GM19025 (cell line): ENCODE data around the gene UVRAG.
"Not testable (repeated sequence)": the region's sequence is repeated elsewhere in the genome, so short reads cannot be mapped to it uniquely, and the experiment has no call there.

Experiments used
- ATAC-seq: cut with Tn5 transposase; IDR thresholded peaks from one replicate; pipeline ENCODE4 v1.9.1; 2021; ENCODE audit warnings: mild to moderate bottlenecking, low read depth, moderate library complexity; ENCODE audit not compliant: unreplicated experiment

Gene UVRAG

DNA sequence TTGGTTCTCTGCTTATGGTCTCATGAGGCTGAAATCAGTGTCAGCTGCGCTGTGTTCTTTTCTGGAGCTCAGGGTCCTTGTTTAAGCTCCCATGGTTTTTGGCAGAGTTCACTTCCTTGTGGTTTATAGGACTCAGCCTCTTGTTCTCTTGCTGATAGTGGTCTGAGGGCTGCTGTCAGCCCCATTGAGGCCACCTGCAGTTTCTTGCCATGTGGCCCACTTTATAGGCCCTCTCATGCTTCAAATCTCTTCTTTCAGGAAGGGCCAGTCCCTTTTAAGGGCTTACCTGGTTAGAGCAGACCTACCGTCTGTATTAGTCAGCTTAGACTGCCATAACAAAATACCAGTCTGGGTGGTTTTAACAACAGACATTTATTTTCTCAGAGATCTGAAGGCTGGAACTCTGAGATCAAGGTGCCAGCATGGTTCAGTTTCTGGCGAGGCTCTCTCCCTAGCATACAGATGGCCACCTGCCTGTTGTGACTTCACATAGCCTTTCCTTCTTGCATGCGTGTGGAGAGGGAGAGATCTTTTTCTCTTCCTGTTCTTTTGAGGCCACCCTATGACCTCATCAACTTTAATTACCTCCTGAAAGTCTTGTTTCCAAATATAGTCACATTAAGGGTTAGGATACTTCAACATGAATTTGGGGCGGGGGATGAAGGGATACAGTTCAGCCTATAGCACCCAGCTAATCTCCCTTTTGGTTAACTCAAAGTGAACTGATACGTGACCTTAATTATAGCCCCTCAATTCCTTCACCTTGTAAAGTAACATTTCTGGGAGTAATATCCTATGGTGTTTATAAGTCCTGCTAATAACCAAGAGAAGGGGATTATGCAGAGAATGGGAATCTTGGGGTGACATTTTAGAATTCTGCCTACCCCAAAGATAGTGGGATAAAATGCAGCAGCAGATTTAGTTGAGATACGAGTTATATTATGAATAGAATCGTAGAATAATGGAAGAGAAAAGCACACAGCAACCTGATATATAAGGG lies 131.8 kb downstream of the UVRAG start:
- no peak for ATAC-seq

DNA sequence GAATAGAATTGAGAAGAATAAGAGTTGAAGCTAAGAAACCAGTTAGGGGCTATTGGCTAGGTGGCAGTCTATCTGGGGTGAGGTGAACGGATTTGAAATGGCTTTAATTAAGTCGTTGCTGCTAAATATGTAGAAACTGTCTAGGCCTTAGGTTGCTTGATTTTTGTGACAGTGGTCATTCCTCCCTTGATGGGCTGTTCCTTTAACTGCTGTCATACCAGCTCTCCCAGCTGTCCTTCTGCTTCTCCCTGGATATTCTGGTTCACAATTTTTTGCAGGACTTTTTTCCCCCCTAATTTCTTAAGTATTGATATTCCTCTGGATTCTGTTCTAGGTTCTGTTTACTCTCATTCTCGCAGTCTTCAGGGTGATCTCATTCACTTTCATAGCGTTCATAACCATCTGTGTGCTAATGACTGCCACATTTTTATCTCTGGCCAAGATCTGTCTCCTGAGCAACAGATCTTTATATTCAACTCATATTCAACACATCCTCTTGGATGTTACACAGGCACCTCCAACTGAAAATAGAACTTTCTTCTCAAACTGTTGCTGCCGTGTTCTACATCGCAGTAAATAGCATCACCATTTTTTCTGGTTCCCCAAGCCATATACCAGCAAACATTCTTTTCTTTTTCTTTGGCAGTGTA lies 134.1 kb downstream of the UVRAG start:
- no peak for ATAC-seq

DNA sequence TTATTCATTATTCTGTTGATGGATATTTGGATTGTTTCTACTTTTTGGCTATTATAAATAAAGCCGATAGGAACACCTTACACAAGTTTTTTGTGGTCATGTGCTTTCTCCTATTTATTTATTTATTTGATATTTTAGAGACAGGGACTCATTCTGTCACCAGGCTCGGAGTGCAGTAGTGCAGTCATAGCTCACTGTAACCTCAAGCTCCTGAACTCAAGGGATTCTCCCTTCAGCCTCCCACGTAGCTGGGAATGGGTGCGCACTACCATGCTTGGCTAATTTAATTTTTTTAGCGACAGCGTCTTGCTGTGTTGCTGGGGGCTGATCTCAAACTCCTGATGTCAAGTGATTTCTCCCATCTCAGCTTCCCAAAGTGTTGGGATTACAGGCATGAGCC lies 135.1 kb downstream of the UVRAG start:
- no peak for ATAC-seq

DNA sequence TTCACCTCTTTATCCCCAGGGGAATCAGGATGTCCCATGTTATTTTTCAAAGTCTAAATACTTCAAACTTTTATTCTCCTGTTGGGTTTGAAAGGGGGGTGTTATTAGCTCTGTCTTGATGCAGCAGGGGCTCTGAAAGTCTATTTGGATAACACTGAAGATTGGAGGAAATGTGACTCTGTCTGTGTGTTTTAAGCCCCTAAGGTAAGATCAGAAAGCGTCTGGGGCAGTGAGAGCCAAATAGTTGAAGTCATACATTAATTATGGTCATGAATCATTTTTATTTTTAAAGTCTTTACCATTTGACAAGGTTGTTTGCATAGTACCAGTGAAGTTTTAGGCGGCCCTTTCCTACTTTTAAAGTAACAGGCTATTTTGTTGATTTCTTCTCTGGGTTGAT lies 139.0 kb downstream of the UVRAG start:
- no peak for ATAC-seq

DNA sequence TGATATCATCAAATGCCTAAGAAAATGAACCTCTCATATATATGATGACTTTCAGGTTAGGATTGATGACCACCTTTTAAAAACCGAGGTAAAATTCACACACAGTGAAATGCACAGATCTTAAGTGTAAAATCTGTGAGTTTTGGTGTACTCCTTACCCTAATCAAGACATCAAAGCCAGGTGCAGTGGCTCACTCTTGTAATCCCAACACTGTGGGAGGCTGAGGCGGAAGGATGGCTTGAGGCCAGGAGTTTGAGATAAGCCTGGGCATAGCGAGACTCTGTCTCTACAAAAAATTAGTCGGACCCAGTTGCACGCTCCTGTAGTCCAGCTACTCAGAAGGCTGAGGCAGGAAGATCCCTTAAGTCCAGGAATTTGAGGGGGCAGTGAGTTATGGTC lies 140.4 kb downstream of the UVRAG start:
- no peak for ATAC-seq

DNA sequence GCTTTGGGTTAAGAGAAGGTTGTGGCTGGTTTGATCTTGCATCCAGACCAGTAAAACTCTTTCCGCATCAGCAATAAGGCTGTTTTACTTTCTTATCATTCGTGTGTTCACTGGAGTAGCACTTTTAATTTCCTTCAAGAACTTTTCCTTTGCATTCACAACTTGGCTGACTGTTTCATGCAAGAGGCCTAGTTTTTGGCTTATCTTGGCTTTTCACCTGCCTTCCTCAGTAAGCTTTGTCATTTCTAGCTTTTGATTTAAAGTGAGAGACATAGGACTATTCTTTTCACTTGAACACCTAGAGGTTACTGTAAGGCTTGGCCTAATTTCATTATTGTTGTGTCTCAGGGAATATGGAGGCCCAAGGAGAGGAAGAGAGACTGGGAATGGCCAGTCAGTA lies 144.5 kb downstream of the UVRAG start:
- no peak for ATAC-seq

DNA sequence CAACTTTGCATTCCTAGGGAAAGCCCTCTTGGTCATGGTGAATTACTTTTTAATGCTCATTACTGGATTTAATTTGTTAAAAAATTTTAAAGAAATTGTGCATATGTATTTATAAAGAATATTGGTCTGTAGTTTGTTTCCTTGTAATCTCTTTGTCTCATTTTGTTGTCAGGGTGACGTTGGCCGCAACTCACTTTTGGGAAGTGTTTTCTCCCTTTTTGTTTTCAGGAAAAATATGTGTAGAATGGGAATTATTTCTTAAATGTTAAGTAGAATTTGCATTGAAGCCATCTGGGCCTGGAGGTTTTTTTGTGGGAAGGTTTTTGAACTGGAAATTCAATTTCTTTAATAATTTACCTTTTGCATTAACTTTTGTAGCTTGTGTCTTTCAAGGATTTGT lies 149.1 kb downstream of the UVRAG start:
- no peak for ATAC-seq

DNA sequence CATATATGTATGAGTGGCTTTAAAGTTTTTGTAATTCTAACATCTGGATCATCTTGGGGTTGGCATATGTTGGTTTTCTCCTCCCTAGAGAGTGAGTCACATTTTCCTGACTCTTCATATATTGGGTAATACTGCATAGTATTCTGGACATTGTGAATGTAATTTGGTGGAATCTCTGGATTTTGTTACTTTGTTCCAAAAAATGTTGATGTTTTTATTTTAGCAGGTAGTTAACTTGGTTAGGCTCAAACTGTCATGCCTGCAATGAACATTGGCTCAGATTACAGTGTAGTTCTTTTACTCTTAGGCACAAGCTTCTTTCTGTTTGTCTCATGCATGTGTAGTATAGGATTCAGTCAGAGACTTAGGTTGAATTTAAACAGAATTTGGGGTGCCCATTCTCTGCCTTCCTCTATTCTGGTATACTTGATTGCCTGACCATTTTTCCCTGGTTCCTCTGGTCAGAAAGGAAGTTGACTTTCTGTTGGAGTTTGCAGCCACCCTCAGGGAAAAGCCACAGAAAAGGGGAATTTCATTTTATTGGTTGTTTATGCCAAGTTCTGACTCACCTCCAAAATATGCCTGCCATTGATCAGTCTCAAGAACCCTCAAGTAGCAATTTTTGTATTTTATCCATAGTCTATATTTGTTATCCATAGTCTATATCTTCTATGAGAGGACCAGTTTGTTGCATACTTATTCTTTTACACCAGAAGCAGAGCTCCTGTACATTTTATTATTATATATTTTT lies 151.7 kb downstream of the UVRAG start:
- no peak for ATAC-seq

DNA sequence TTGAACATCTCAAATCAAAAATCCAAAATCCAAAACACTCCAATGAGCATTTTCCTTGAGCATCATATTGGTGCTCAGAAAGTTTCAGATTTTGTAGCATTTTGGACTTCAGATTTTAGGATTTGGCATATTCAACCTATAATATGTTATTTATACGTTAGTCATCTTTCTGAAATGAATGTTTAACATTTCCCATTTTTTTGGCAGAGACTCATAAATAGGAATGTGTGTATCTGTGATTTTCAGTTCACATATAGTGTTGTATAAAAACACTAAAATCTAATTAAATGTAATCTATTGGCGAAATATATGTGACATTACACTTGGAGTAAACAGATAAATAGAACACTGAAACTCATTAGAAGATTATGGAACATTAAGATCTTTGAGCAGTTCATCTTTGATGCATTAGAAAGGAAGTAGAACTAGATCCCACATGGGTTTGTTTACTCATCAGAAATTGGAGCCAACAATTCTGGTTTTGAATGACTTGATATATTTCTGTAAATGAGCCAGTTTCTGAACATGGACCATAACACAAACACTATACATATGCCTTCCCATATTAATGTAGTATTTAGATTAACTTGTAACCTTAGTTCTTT lies 153.1 kb downstream of the UVRAG start:
- ATAC-seq: no peak

DNA sequence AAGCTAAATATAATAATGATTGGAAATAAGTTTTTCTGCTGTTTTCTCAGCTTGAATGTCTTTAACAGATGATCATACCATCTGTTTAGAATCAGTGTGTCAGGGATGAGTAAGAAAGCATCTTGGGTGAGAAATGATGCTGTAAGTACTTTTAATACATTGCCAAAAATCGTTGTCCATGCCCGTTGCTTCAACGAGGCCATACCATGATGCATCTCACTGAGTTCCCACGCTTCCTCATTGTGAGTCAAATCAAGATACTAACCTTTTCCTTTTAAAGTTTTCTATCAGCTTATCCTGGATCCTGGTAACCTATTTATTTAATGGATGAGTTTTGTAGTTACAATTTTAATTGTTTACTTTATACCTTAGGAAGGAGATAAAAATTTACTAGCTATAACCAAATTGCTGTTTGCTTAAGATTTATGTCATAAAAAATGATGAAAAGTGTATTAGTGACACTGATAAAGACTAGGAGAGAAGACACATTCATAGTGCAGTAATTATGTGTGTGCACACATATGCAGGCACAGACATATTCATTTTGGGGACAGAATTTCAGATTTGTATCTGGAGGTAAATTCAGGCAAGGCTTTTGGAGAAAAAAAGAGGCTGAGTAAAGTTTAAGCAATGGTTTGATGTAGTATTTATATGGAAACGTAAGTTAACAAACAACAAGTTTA lies 154.8 kb downstream of the UVRAG start:
- no peak for ATAC-seq

DNA sequence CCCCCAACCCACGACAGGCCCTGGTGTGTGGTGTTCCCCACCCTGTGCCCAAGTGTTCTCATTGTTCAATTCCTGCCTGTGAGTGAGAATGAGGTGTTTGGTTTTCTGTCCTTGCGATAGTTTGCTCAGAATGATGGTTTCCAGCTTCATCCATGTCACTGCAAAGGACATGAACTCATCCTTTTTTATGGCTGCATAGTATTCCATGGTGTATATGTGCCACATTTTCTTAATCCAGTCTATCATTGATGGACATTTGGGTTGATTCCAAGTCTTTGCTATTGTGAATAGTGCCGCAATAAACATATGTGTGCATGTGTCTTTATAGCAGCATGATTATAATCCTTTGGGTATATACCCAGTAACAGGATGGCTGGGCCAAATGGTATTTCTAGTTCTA lies 158.7 kb downstream of the UVRAG start:
- not testable (repeated sequence) for ATAC-seq

DNA sequence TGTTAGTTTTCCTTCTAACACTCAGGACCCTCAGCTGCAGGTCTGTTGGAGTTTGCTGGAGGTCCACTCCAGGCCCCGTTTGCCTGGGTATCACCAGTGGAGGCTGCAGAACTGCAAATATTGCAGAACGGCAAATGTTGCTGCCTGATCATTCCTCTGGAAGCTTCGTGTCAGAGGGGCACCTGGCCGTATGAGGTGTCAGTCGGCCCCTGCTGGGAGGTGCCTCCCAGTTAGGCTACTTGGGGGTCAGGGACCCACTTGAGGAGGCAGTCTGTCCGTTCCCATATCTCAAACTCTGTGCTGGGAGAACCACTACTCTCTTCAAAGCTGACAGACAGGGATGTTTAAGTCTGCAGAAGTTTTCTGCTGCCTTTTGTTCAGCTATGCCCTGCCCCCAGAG lies 164.1 kb downstream of the UVRAG start:
- ATAC-seq: not testable (repeated sequence)

DNA sequence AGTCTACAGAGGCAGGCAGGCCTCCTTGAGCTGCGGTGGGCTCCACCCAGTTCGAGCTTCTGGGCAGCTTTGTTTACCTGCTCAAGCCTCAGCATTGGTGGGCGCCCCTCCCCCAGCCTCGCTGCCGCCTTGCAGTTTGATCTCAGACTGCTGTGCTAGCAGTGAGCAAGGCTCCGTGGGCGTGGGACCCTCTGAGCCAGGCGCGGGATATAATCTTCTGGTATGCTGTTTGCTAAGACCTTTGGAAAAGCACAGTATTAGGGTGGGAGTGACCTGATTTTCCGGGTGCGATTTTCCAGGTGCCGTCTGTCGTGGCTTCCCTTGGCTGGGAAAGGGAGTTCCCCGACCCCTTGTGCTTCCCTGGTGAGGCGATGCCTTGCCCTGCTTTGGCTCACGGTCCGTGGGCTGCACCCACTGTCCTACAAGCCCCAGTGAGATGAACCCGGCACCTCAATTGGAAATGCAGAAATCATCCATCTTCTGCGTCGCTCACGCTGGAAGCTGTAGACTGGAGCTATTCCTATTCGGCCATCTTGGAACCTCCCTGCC lies 164.5 kb downstream of the UVRAG start:
- ATAC-seq: not testable (repeated sequence)

DNA sequence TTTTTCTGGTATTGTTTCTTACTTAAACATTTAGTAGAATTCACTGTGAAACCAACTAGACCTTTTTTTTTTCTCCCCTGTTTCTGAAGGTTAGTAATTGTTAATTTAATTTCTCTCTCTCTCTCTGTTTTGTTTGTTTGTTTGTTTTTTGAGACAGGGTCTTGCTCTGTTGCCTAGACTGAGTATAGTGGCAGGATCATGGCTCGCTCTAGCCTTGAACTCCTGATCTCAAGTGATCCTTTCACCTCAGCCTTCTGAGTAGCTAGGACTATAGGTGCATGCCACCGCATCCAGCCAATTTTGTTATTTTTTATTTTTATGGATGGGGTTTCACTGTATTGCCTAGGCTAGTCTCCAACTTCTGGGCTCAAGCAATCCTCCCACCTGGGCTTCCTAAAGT lies 165.0 kb downstream of the UVRAG start:
- no peak for ATAC-seq

DNA sequence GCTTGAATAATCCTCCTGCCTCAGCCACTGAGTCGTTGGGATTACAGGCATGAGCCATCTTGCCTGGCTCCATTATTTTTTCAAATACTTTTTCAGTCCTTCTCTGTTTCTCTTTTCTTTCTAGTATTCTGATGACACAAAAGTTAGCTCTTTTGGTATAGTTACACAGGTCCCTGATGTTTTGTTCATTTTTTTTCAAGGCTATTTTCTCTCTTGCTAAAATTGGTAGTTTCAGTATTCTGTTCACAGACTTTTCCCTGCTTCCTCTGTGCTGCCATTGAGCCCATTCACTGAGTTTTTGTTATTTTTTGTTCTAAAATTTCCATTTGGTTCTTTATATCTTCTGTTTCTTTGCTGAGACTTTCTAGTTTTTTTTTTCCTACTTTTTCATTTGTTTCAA lies 166.5 kb downstream of the UVRAG start:
- no peak for ATAC-seq

DNA sequence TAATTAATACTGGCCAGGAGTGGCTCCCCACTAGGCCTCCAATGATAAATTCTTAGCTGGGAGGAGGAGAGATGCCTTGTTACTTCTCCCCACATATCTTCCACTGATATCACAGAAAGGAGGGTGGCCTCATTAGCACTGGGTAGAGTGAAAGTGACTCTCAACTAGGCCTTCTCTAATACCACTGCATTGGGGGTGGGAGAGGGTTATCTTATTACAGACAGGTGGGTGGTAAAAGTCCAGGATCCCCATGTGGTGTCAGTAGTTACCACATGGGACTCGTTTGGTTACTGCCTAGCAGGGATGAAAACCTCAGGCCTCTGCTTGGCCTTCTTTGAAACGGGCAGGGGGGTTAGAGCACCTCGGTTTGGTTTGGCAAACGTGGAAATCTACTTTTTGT lies 167.3 kb downstream of the UVRAG start:
- no peak for ATAC-seq

DNA sequence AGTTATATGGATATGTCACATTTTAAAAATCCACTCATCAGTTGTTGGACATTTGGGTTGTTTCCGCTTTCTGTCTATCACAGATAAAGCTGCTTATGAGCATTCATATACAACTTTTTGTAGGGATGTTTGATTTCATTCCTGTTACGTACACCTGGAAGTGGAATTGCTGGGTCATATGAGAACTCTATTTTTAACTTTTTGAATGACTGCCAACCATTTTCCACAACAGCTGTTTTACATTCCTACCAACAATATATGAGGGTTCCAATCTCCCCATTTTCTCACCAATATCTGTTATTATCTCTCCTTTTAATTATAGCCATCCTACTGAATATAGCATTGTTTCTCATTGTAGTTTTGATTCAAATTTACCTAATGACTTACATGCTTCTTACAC lies 172.0 kb downstream of the UVRAG start:
- no peak for ATAC-seq

DNA sequence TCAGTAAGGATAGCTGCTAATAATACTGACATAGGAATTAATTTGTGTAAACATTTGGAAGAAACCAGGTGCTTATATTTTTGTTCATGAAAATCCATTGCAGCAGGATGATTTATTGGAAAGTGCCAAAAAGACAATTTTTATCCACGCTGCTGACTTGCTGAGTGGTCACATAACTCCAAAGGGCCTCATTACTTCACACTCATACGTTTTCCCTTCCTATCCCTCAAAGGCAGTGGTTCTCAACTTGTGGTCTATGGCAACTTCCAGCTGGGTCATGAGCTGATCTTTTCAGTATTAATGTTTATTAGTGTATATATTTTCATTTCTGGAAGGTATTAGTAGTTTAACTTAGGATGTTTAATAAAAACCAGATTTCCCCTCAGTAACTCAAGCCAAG lies 178.1 kb downstream of the UVRAG start:
- no peak for ATAC-seq

DNA sequence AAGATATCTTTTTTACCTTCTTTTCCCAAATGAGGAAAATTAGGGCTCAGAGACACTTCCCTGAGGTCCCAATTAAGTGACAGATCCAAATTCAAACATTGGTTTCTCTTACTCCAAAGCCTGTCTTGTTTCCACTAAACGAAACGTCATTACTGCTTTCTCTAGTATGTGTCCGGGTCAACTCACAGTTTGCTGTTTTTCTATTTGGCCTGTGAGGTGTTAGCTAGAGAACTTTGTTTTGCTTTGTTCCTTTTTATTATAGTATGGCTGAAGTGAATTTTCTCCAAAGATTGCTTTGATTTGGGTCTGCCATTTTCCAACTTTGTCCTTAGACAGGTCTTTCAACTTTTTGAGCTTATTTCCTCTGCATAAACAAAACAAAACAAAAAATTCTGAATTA lies 179.6 kb downstream of the UVRAG start:
- no peak for ATAC-seq
